WTC11 (cell line): ENCODE measurements around the gene ACBD6.

Experiments
- CTCF ChIP-seq: fragments of 200-600 bp; IDR thresholded peaks from 2 replicates; pipeline ENCODE4 v1.8.0; 2022; ENCODE audit warnings: antibody characterized with exemption
- JAZF1 ChIP-seq: fragments of 250-450 bp; sonication (Bioruptor Pico); IDR thresholded peaks from 2 replicates; pipeline ENCODE4 v1.9.0; 2021; ENCODE audit warnings: moderate library complexity, mild to moderate bottlenecking, inconsistent platforms
- NFE2L1 ChIP-seq: sonication (generic); formaldehyde crosslinking; IDR thresholded peaks from 2 replicates; pipeline ENCODE4 v1.8.1; 2023; ENCODE audit warnings: missing genetic modification reagents
- ZNF263 ChIP-seq: sonication (generic); formaldehyde crosslinking; IDR thresholded peaks from 2 replicates; pipeline ENCODE4 v1.8.1; 2022; ENCODE audit warnings: low read depth, mild to moderate bottlenecking, moderate library complexity, missing genetic modification reagents
- ZNF317 ChIP-seq: sonication (generic); formaldehyde crosslinking; IDR thresholded peaks from 2 replicates; pipeline ENCODE4 v1.8.1; 2023; ENCODE audit warnings: low read depth, mild to moderate bottlenecking, moderate library complexity, missing genetic modification reagents, borderline replicate concordance
- TF ChIP-seq, protein P1 (sequence below): sonication (generic); formaldehyde crosslinking; IDR thresholded peaks from 2 replicates; pipeline ENCODE4 v1.8.0; 2022; ENCODE audit warnings: mild to moderate bottlenecking, missing genetic modification reagents
- TF ChIP-seq, protein P2 (sequence below): sonication (generic); formaldehyde crosslinking; IDR thresholded peaks from 2 replicates; pipeline ENCODE4 v1.8.0; 2022; ENCODE audit warnings: mild to moderate bottlenecking, missing genetic modification reagents
- TF ChIP-seq, protein P3 (sequence below): sonication (generic); formaldehyde crosslinking; conservative IDR thresholded peaks from 2 replicates; pipeline ENCODE4 v1.8.1; 2022; ENCODE audit warnings: mild to moderate bottlenecking, missing genetic modification reagents

DNA sequence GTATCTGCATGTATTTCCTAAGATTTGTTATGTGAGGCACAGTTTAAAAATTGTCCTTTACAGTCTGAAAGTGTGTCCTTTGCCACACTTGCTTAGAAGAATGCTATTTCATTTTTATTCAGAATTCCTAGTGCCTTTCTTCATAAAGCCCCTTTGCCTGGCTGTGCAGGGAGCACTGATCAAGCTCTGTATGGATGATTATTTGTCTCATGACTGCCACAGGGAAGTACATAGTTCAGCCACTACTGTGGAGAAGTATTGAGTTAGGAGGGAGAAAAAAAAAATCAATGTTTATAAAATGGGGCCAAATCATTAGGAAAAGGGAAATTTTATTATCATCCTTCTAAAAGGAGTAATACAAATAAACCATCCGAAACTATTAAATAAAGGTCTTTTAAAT, 220.9 kb downstream of the ACBD6 start:
- TF ChIP-seq, protein P1, sequence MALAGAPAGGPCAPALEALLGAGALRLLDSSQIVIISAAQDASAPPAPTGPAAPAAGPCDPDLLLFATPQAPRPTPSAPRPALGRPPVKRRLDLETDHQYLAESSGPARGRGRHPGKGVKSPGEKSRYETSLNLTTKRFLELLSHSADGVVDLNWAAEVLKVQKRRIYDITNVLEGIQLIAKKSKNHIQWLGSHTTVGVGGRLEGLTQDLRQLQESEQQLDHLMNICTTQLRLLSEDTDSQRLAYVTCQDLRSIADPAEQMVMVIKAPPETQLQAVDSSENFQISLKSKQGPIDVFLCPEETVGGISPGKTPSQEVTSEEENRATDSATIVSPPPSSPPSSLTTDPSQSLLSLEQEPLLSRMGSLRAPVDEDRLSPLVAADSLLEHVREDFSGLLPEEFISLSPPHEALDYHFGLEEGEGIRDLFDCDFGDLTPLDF (CRISPR knock-in tag): no peak
- TF ChIP-seq, protein P2, sequence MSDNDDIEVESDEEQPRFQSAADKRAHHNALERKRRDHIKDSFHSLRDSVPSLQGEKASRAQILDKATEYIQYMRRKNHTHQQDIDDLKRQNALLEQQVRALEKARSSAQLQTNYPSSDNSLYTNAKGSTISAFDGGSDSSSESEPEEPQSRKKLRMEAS (CRISPR knock-in tag): no peak
- no peak for TF ChIP-seq JAZF1 (CRISPR knock-in tag)
- TF ChIP-seq, protein P3, sequence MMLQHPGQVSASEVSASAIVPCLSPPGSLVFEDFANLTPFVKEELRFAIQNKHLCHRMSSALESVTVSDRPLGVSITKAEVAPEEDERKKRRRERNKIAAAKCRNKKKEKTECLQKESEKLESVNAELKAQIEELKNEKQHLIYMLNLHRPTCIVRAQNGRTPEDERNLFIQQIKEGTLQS (CRISPR knock-in tag): no peak
- no peak for TF ChIP-seq CTCF
- TF ChIP-seq NFE2L1 (CRISPR knock-in tag): no peak
- no peak for TF ChIP-seq ZNF317 (CRISPR knock-in tag)
- TF ChIP-seq ZNF263 (CRISPR knock-in tag): no peak
